Measurements from ENCODE around the gene NETO1.

NETO1 gene

GRCh38 chr18:72840109-72840508 lies 27.7 kb downstream of the NETO1 start:
- DNase-seq, result no peak

GRCh38 chr18:72834731-72835130 lies 33.1 kb downstream of the NETO1 start:
- DNase-seq, result no peak

GRCh38 chr18:72833471-72833870 lies 34.3 kb downstream of the NETO1 start:
- no peak for DNase-seq

- no peak for DNase-seq
Observed at GRCh38 chr18:72830109-72830508, 37.7 kb downstream of the NETO1 start.

GRCh38 chr18:72828601-72829000 lies 39.2 kb downstream of the NETO1 start:
- no peak for DNase-seq

GRCh38 chr18:72826736-72827135 lies 41.1 kb downstream of the NETO1 start:
- no peak for DNase-seq

GRCh38 chr18:72823345-72823744 lies 44.4 kb downstream of the NETO1 start:
- DNase-seq, result no peak

- no peak for DNase-seq
Observed at GRCh38 chr18:72822202-72822601, 45.6 kb downstream of the NETO1 start.

- DNase-seq, result no peak
Observed at GRCh38 chr18:72820571-72820970, 47.2 kb downstream of the NETO1 start.

- no peak for DNase-seq
Observed at GRCh38 chr18:72819050-72819449, 48.7 kb downstream of the NETO1 start.

- no peak for DNase-seq
Observed at GRCh38 chr18:72811047-72811446, 56.7 kb downstream of the NETO1 start.

GRCh38 chr18:72808680-72809079 lies 59.1 kb downstream of the NETO1 start:
- no peak for DNase-seq

GRCh38 chr18:72799106-72799505 lies 68.7 kb downstream of the NETO1 start:
- DNase-seq, result no peak

- DNase-seq, result no peak
Observed at GRCh38 chr18:72783530-72783929, 84.3 kb downstream of the NETO1 start.

- DNase-seq, result no peak
Observed at GRCh38 chr18:72774914-72775313, 92.9 kb downstream of the NETO1 start.

- no peak for DNase-seq
Observed at GRCh38 chr18:72772916-72773315, 94.9 kb downstream of the NETO1 start.

GRCh38 chr18:72768681-72769229 lies 99.0 kb downstream of the NETO1 start:
- DNase-seq, result no peak

GRCh38 chr18:72762515-72763122 lies 105.2 kb downstream of the NETO1 start:
- peak; percentile 16 for DNase-seq

GRCh38 chr18:72752220-72752619 lies 115.6 kb downstream of the NETO1 start:
- no peak for DNase-seq

- no peak for DNase-seq
Observed at GRCh38 chr18:72742002-72742401, 125.8 kb downstream of the NETO1 start.

- DNase-seq, result no peak
Observed at GRCh38 chr18:72738136-72738535, 129.7 kb downstream of the NETO1 start.

GRCh38 chr18:72727776-72728175 lies 140.0 kb downstream of the NETO1 start:
- no peak for DNase-seq

GRCh38 chr18:72727038-72727655 lies 140.6 kb downstream of the NETO1 start:
- DNase-seq, result no peak

GRCh38 chr18:72726201-72726600 lies 141.6 kb downstream of the NETO1 start:
- no peak for DNase-seq

GRCh38 chr18:72721330-72721729 lies 146.5 kb downstream of the NETO1 start:
- no peak for DNase-seq

Data from NCI-H2227 treated with DMSO at 0.1 percent for 48 hours (cell line).